GM12891 (cell line): Measurements from ENCODE around the gene MAGT1.
"Not testable (repeated sequence)": the region's sequence is repeated elsewhere in the genome, so short reads cannot be mapped to it uniquely, and the experiment has no call there.

ENCODE experiments used
- PAX5 ChIP-seq: IDR thresholded peaks from 2 replicates; pipeline ENCODE4 v1.6.1; 2011; ENCODE audit warnings: low read length, moderate library complexity, mild to moderate bottlenecking; ENCODE audit not compliant: insufficient read depth, severe bottlenecking
- POLR2A ChIP-seq: IDR thresholded peaks from 2 replicates; pipeline ENCODE4 v1.6.1; 2011; ENCODE audit warnings: low read depth, low read length, control low read depth
- POLR2AphosphoS5 ChIP-seq: IDR thresholded peaks from 2 replicates; pipeline ENCODE4 v1.6.1; 2011; ENCODE audit warnings: low read depth, low read length, control low read depth
- SPI1 ChIP-seq: IDR thresholded peaks from 2 replicates; pipeline ENCODE4 v1.6.1; 2011; ENCODE audit warnings: low read depth, low read length, control low read depth
- TAF1 ChIP-seq: IDR thresholded peaks from 2 replicates; pipeline ENCODE4 v1.6.1; 2011; ENCODE audit warnings: low read depth, low read length, control low read depth

DNA sequence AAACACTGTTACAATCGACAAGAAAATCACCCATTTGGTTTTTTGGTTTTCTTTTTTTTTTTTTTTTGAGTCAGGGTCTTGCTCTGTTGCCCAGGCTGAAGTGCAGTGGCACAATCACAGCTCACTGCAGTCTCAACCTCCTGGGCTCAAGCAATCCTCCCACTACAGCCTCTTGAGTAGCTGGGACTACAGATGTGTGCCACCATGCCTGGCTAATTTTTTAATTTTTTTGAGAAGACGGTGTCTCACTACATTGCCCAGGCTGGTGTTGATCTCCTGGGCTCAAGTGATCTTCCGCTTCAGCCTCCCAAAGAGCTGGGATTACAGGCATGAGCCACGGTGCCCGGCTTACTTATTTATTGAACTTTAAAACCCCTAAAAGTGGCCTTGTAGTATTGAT lies 63.7 kb downstream of the MAGT1 start:
- not testable (repeated sequence) for TF ChIP-seq POLR2A, TAF1, POLR2AphosphoS5, PAX5, SPI1
